WTC11 (cell line): ENCODE data around the gene SHROOM1.

ENCODE experiments used
- ZNF263 ChIP-seq: sonication (generic); formaldehyde crosslinking; IDR thresholded peaks from 2 replicates; pipeline ENCODE4 v1.8.1; 2022; ENCODE audit warnings: low read depth, mild to moderate bottlenecking, moderate library complexity, missing genetic modification reagents
- ZNF317 ChIP-seq: sonication (generic); formaldehyde crosslinking; IDR thresholded peaks from 2 replicates; pipeline ENCODE4 v1.8.1; 2023; ENCODE audit warnings: low read depth, mild to moderate bottlenecking, moderate library complexity, missing genetic modification reagents, borderline replicate concordance
- TF ChIP-seq, protein P1 (sequence below): fragments of 200-600 bp; IDR thresholded peaks from 2 replicates; pipeline ENCODE4 v1.8.0; 2022; ENCODE audit warnings: antibody characterized with exemption
- TF ChIP-seq, protein P2 (sequence below): sonication (generic); formaldehyde crosslinking; IDR thresholded peaks from 2 replicates; pipeline ENCODE4 v1.8.1; 2023; ENCODE audit warnings: mild to moderate bottlenecking, missing genetic modification reagents, moderate library complexity
- TF ChIP-seq, protein P3 (sequence below): sonication (generic); formaldehyde crosslinking; IDR thresholded peaks from 2 replicates; pipeline ENCODE4 v1.8.1; 2022; ENCODE audit warnings: low read depth, mild to moderate bottlenecking, moderate library complexity, missing genetic modification reagents, borderline replicate concordance

DNA sequence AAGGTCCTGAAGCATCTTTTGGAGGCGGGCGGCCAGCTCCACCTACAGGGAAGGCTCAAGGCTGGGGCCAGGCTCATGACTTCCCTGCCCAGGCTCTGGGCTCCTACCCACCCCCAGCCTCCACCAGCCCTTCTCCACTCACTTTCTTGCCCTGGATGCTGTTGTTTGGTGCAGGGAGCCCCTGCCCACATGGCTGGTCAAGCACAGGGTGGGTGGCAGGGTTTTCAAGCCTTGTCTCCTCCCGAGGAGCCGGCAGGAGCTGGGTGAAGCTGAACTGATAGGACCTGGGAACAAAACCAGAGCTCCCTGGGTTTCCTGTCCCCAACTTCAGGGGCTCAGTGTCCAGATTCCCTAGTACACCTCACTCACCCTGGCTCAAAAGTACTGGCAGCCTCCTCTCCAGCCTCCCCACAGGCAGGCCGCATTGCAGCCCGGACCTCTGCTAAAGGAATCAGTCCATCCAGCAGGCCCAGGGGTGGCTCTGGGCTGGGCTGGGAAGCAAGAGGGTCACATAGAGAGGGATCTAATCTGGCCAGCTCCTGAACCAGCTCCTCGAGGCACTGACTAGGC is 6.9 kb downstream of the SHROOM1 start:
- TF ChIP-seq, protein P1, sequence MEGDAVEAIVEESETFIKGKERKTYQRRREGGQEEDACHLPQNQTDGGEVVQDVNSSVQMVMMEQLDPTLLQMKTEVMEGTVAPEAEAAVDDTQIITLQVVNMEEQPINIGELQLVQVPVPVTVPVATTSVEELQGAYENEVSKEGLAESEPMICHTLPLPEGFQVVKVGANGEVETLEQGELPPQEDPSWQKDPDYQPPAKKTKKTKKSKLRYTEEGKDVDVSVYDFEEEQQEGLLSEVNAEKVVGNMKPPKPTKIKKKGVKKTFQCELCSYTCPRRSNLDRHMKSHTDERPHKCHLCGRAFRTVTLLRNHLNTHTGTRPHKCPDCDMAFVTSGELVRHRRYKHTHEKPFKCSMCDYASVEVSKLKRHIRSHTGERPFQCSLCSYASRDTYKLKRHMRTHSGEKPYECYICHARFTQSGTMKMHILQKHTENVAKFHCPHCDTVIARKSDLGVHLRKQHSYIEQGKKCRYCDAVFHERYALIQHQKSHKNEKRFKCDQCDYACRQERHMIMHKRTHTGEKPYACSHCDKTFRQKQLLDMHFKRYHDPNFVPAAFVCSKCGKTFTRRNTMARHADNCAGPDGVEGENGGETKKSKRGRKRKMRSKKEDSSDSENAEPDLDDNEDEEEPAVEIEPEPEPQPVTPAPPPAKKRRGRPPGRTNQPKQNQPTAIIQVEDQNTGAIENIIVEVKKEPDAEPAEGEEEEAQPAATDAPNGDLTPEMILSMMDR: no peak
- TF ChIP-seq ZNF263 (CRISPR knock-in tag): no peak
- no peak for TF ChIP-seq ZNF317
- TF ChIP-seq, protein P2, sequence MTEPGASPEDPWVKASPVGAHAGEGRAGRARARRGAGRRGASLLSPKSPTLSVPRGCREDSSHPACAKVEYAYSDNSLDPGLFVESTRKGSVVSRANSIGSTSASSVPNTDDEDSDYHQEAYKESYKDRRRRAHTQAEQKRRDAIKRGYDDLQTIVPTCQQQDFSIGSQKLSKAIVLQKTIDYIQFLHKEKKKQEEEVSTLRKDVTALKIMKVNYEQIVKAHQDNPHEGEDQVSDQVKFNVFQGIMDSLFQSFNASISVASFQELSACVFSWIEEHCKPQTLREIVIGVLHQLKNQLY (CRISPR knock-in tag): no peak
- TF ChIP-seq, protein P3, sequence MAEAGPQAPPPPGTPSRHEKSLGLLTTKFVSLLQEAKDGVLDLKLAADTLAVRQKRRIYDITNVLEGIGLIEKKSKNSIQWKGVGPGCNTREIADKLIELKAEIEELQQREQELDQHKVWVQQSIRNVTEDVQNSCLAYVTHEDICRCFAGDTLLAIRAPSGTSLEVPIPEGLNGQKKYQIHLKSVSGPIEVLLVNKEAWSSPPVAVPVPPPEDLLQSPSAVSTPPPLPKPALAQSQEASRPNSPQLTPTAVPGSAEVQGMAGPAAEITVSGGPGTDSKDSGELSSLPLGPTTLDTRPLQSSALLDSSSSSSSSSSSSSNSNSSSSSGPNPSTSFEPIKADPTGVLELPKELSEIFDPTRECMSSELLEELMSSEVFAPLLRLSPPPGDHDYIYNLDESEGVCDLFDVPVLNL (CRISPR knock-in tag): no peak
